ENCODE measurements around the gene LIPC. TPM values are rescaled to one million over a fixed set of nuclear protein-coding genes. Genes with fewer than 3 reads are reported as not detected.

Gene LIPC
- polyA plus RNA-seq, 1 donor (not counting 4 experiments of a cell fraction or from before 2014, with no cell fraction given) = not detected

- Histone ChIP-seq H3K4me1 (ENCODE audit: control insufficient read depth, extremely low read depth, insufficient read depth, low read length) (no peaks in the 10 kb centered on the region), H3K9me1 (ENCODE audit: control insufficient read depth, extremely low read depth, insufficient read depth, low read length) (no peaks in the 10 kb centered on the region), H3K4me3 (ENCODE audit: control insufficient read depth in 2 of 3, extremely low read depth in 1 of 3, insufficient read depth in 2 of 3, low read depth in 1 of 3, low read length in 3 of 3) (no peak overlapping the region), H3K9me3 (ENCODE audit: control insufficient read depth, low read depth, low read length) (no peaks in the 10 kb centered on the region), H3K36me3 (ENCODE audit: control insufficient read depth in 2 of 2, extremely low read depth in 1 of 2, insufficient read depth in 2 of 2, low read length in 2 of 2) (no peaks in the 10 kb centered on the region), H2AFZ (ENCODE audit: control insufficient read depth, low read length) (no peak overlapping the region), H4K20me1 (ENCODE audit: control insufficient read depth, extremely low read depth, insufficient read depth, low read length) (no peaks in the 10 kb centered on the region), H3K27me3 (ENCODE audit: control insufficient read depth, extremely low read depth, insufficient read depth, low read length) (no peaks in the 10 kb centered on the region), H3K4me2 (ENCODE audit: control insufficient read depth, extremely low read depth, insufficient read depth, low read depth, low read length) (no peak overlapping the region), H3K9ac (ENCODE audit: control insufficient read depth, extremely low read depth, insufficient read depth, low read length) (no peak overlapping the region), H3K27ac (ENCODE audit: control insufficient read depth, insufficient read depth, low read length) (no peak overlapping the region), H3K79me2 (ENCODE audit: control insufficient read depth, insufficient read depth, low read length) (no peaks in the 10 kb centered on the region)
- TF ChIP-seq CTCF (optimal IDR thresholded peaks at IDR 0.05 in 1 of 3, IDR thresholded peaks at IDR 0.05 in 1 of 3, conservative IDR thresholded peaks at IDR 0.05 in 1 of 3; ENCODE audit: extremely low read depth in 1 of 3, insufficient read depth in 2 of 3, low read length in 3 of 3) (no peak), EZH2 (IDR thresholded peaks at IDR 0.05; ENCODE audit: low read length) (no peak)
- FAIRE-seq = no peak
- dilution Hi-C loops (cut with MboI; ENCODE audit: extremely low pct_ligation_motif_present, low sequenced_read_pairs) = no loop called here
- no peak for DNase-seq (ENCODE audit: low read depth, low spot score)
Observed at GRCh38 chr15:58425185-58425584, 6.6 kb upstream of the LIPC start.

- no peak overlapping the region for H3K27ac ChIP-seq (ENCODE audit: control insufficient read depth, insufficient read depth, low read length)
Observed at GRCh38 chr15:58425834-58426233, 6.0 kb upstream of the LIPC start.

More at GRCh38 chr15:58425834-58426233, 6.0 kb upstream of the LIPC start:
- TF ChIP-seq CTCF (optimal IDR thresholded peaks at IDR 0.05 in 1 of 3, IDR thresholded peaks at IDR 0.05 in 1 of 3, conservative IDR thresholded peaks at IDR 0.05 in 1 of 3; ENCODE audit: extremely low read depth in 1 of 3, insufficient read depth in 2 of 3, low read length in 3 of 3) (no peak), EZH2 (IDR thresholded peaks at IDR 0.05; ENCODE audit: low read length) (no peak)
- Histone ChIP-seq H3K36me3 (ENCODE audit: control insufficient read depth in 2 of 2, extremely low read depth in 1 of 2, insufficient read depth in 2 of 2, low read length in 2 of 2) (no peaks in the 10 kb centered on the region), H2AFZ (ENCODE audit: control insufficient read depth, low read length) (no peak overlapping the region), H3K4me1 (ENCODE audit: control insufficient read depth, extremely low read depth, insufficient read depth, low read length) (no peaks in the 10 kb centered on the region), H3K4me2 (ENCODE audit: control insufficient read depth, extremely low read depth, insufficient read depth, low read depth, low read length) (no peak overlapping the region), H3K9me3 (ENCODE audit: control insufficient read depth, low read depth, low read length) (no peaks in the 10 kb centered on the region), H4K20me1 (ENCODE audit: control insufficient read depth, extremely low read depth, insufficient read depth, low read length) (no peaks in the 10 kb centered on the region), H3K4me3 (ENCODE audit: control insufficient read depth in 2 of 3, extremely low read depth in 1 of 3, insufficient read depth in 2 of 3, low read depth in 1 of 3, low read length in 3 of 3) (no peak overlapping the region), H3K9ac (ENCODE audit: control insufficient read depth, extremely low read depth, insufficient read depth, low read length) (no peak overlapping the region), H3K9me1 (ENCODE audit: control insufficient read depth, extremely low read depth, insufficient read depth, low read length) (no peaks in the 10 kb centered on the region), H3K27me3 (ENCODE audit: control insufficient read depth, extremely low read depth, insufficient read depth, low read length) (no peaks in the 10 kb centered on the region), H3K79me2 (ENCODE audit: control insufficient read depth, insufficient read depth, low read length) (no peaks in the 10 kb centered on the region)
- DNase-seq (ENCODE audit: low read depth, low spot score) (no peak), FAIRE-seq (no peak)
- dilution Hi-C loops (cut with MboI; ENCODE audit: extremely low pct_ligation_motif_present, low sequenced_read_pairs) = no loop called here
